ENCODE measurements around the gene VPS51. TPM values are rescaled to one million over a fixed set of nuclear protein-coding genes. Genes with fewer than 3 reads are reported as not detected.
A peak's percentile ranks its signal among the peaks of the same experiment; 100 is the strongest.

The VPS51 gene
- total RNA-seq, 1 experiment from 2014 or later = 89.5 TPM

DNA sequence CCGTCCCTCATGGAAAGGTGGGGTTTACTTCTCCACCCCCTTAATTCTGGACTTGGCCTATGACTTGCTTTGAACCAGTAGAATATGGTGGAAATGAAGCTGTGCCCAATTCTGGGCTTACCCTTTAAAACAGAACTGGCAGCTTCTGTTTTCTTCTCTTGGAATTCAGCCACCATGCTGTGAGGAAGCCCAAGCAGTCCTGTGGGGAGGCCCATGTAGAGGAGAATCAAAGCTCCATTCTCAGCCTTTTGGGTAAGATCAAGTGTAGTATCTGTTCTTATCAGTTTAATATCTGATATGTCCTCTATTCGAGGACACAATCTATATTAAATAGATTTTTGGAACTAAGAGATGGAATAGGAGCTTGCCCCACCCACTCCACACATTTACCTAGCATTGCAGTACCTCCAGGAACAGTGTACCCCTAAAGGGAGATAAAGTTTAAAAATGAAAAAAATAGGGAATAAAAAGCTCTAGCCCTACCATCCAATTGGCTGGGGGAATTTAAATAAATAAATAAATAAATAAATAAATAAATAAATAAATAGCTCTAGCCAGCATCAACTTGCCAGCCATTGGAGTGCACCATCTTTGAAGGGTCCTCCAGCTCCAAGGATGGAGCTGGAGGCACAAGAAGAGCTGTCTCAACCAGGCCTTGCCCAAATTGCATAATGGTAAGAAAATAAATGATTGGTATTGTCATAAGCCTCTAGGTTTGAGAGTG is 51.5 kb downstream of the VPS51 start:
- no peak overlapping the region for H3K27ac ChIP-seq (ENCODE audit: low read depth, low read length)
- H3K4me2 ChIP-seq (ENCODE audit: low read length) = no peak overlapping the region
- no peaks in the 10 kb centered on the region for H4K20me1 ChIP-seq (ENCODE audit: insufficient read depth)
- no peaks in the 10 kb centered on the region for H3K36me3 ChIP-seq (ENCODE audit: control insufficient read depth in 1 of 2, insufficient read depth in 2 of 2, low read length in 2 of 2)
- peaks cover 0 to 7% of the 10 kb centered on the region in 2 experiments; a peak in 1 of 4 replicates for H3K9me3 ChIP-seq (ENCODE audit: control insufficient read depth in 1 of 2, insufficient read depth in 1 of 2, low read depth in 1 of 2, low read length in 2 of 2)
- TF ChIP-seq ZNF274 (IDR thresholded peaks at IDR 0.05; ENCODE audit: low read depth, low read length) (no peak), YY1 (IDR thresholded peaks at IDR 0.05; ENCODE audit: extremely low read depth, insufficient replicate concordance, low read depth, low read length) (peak; percentile 73)
- TF ChIP-seq, protein P1, sequence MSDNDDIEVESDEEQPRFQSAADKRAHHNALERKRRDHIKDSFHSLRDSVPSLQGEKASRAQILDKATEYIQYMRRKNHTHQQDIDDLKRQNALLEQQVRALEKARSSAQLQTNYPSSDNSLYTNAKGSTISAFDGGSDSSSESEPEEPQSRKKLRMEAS (IDR thresholded peaks at IDR 0.05) = no peak
- ATAC-seq (no peak), DNase-seq (ENCODE audit: low read depth, low spot score) (no peak)
- ChIA-PET POLR2A (interaction anchor here (1.0 to 1.2 kb wide), 2 partner anchors 12 to 18 kb away, joined by 3 to 6 read pairs; no protein-coding TSS in a partner anchor), RAD21 (ENCODE audit: low non-redundant PET in 1 of 2, low total read pairs in 2 of 2, uncharacterized antibody in 2 of 2, unreplicated experiment in 2 of 2) (interaction anchor here in 1 of 2 experiments (0.6 kb wide), 1 partner anchor 26 kb away, joined by 5 read pairs; the partner anchor contains the start of gene FAU), CTCF (no interaction called here)
- no peak overlapping the region for H3K9ac ChIP-seq (ENCODE audit: low read length)
- intact Hi-C loops (cut with micrococcal nuclease) = no loop called here
- H3K9me2 ChIP-seq (ENCODE audit: insufficient read depth) = no peaks in the 10 kb centered on the region
- H3K27me3 ChIP-seq (ENCODE audit: insufficient read depth, low read length) = no peaks in the 10 kb centered on the region
- no peak overlapping the region for H3K4me3 ChIP-seq (replicated peaks in 1 of 2; ENCODE audit: low read depth in 1 of 2, low read length in 2 of 2)
- no peak overlapping the region for H2AFZ ChIP-seq (ENCODE audit: low read depth, low read length, poor library complexity, severe bottlenecking)
- no peaks in the 10 kb centered on the region for H3K79me2 ChIP-seq (ENCODE audit: insufficient read depth, low read length)
- H3K4me1 ChIP-seq (ENCODE audit: control insufficient read depth in 1 of 2, insufficient read depth in 2 of 2, low read length in 2 of 2) = peaks cover 15 to 23% of the 10 kb centered on the region in 2 experiments
- no TSS peak for BruUV-seq (replicated peaks)

DNA sequence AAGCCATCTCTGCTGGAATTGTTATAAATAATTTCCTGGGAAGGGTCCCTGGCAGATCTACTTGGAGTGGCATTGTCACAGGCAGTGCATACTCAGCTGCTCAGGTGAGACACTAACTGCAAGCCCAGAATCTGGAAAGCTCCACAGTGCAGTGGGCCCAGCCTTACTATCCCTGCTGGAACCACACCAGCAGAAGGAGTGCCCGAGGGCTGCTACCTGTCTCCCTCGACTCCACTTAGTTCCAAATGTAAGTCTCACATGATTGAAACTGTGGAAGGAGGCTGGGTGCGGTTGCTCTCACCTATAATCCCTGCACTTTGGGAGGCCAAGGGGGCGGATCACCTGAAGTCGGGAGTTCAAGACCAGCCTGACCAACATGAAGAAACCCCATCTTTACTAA is 52.6 kb downstream of the VPS51 start:
- no TSS peak for BruUV-seq (replicated peaks)
- Histone ChIP-seq H3K9ac (ENCODE audit: low read length) (no peak overlapping the region), H3K9me2 (ENCODE audit: insufficient read depth) (no peaks in the 10 kb centered on the region), H3K79me2 (ENCODE audit: insufficient read depth, low read length) (no peaks in the 10 kb centered on the region), H2AFZ (ENCODE audit: low read depth, low read length, poor library complexity, severe bottlenecking) (no peak overlapping the region), H4K20me1 (ENCODE audit: insufficient read depth) (no peaks in the 10 kb centered on the region), H3K9me3 (ENCODE audit: control insufficient read depth in 1 of 2, insufficient read depth in 1 of 2, low read depth in 1 of 2, low read length in 2 of 2) (peaks cover 0 to 7% of the 10 kb centered on the region in 2 experiments; a peak in 1 of 4 replicates), H3K27me3 (ENCODE audit: insufficient read depth, low read length) (no peaks in the 10 kb centered on the region), H3K4me2 (ENCODE audit: low read length) (no peak overlapping the region), H3K27ac (ENCODE audit: low read depth, low read length) (no peak overlapping the region), H3K4me3 (replicated peaks in 1 of 2; ENCODE audit: low read depth in 1 of 2, low read length in 2 of 2) (no peak overlapping the region), H3K36me3 (ENCODE audit: control insufficient read depth in 1 of 2, insufficient read depth in 2 of 2, low read length in 2 of 2) (no peaks in the 10 kb centered on the region), H3K4me1 (ENCODE audit: control insufficient read depth in 1 of 2, insufficient read depth in 2 of 2, low read length in 2 of 2) (peaks cover 15 to 29% of the 10 kb centered on the region in 2 experiments)
- POLR2A ChIA-PET = interaction anchor here (0.6 kb wide), 1 partner anchor 358 kb away, joined by 3 read pairs; no protein-coding TSS in a partner anchor
- CTCF ChIA-PET = no interaction called here
- RAD21 ChIA-PET (ENCODE audit: low non-redundant PET in 1 of 2, low total read pairs in 2 of 2, uncharacterized antibody in 2 of 2, unreplicated experiment in 2 of 2) = no interaction called here
- intact Hi-C loops (cut with micrococcal nuclease) = no loop called here
- no peak for ATAC-seq
- DNase-seq (ENCODE audit: low read depth, low spot score) = no peak
- TF ChIP-seq EZH2 (IDR thresholded peaks at IDR 0.05) (no peak), YY1 (IDR thresholded peaks at IDR 0.05; ENCODE audit: extremely low read depth, insufficient replicate concordance, low read depth, low read length) (no peak), JUND (IDR thresholded peaks at IDR 0.05) (no peak), POLR2AphosphoS5 (IDR thresholded peaks at IDR 0.05; ENCODE audit: low read depth, low read length) (no peak), TCF7L2 (IDR thresholded peaks at IDR 0.05; ENCODE audit: borderline replicate concordance, extremely low read depth, insufficient read depth, insufficient read length) (no peak), SP1 (IDR thresholded peaks at IDR 0.05; ENCODE audit: low read depth) (no peak), EGR1 (IDR thresholded peaks at IDR 0.05; ENCODE audit: low read depth) (no peak), SIN3A (IDR thresholded peaks at IDR 0.05; ENCODE audit: low read depth) (no peak), CBX3 (IDR thresholded peaks at IDR 0.05; ENCODE audit: low read depth) (no peak), RAD21 (IDR thresholded peaks at IDR 0.05; ENCODE audit: low read depth) (no peak)
- TF ChIP-seq, protein P2, sequence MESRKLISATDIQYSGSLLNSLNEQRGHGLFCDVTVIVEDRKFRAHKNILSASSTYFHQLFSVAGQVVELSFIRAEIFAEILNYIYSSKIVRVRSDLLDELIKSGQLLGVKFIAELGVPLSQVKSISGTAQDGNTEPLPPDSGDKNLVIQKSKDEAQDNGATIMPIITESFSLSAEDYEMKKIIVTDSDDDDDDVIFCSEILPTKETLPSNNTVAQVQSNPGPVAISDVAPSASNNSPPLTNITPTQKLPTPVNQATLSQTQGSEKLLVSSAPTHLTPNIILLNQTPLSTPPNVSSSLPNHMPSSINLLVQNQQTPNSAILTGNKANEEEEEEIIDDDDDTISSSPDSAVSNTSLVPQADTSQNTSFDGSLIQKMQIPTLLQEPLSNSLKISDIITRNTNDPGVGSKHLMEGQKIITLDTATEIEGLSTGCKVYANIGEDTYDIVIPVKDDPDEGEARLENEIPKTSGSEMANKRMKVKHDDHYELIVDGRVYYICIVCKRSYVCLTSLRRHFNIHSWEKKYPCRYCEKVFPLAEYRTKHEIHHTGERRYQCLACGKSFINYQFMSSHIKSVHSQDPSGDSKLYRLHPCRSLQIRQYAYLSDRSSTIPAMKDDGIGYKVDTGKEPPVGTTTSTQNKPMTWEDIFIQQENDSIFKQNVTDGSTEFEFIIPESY (IDR thresholded peaks at IDR 0.05; ENCODE audit: extremely low read depth, insufficient replicate concordance, low read length) = no peak
- TF ChIP-seq, protein P3, sequence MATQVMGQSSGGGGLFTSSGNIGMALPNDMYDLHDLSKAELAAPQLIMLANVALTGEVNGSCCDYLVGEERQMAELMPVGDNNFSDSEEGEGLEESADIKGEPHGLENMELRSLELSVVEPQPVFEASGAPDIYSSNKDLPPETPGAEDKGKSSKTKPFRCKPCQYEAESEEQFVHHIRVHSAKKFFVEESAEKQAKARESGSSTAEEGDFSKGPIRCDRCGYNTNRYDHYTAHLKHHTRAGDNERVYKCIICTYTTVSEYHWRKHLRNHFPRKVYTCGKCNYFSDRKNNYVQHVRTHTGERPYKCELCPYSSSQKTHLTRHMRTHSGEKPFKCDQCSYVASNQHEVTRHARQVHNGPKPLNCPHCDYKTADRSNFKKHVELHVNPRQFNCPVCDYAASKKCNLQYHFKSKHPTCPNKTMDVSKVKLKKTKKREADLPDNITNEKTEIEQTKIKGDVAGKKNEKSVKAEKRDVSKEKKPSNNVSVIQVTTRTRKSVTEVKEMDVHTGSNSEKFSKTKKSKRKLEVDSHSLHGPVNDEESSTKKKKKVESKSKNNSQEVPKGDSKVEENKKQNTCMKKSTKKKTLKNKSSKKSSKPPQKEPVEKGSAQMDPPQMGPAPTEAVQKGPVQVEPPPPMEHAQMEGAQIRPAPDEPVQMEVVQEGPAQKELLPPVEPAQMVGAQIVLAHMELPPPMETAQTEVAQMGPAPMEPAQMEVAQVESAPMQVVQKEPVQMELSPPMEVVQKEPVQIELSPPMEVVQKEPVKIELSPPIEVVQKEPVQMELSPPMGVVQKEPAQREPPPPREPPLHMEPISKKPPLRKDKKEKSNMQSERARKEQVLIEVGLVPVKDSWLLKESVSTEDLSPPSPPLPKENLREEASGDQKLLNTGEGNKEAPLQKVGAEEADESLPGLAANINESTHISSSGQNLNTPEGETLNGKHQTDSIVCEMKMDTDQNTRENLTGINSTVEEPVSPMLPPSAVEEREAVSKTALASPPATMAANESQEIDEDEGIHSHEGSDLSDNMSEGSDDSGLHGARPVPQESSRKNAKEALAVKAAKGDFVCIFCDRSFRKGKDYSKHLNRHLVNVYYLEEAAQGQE (IDR thresholded peaks at IDR 0.05; ENCODE audit: low read depth) = no peak

All from HCT116 (cell line).